SH-SY5Y (cell line): Measurements from ENCODE around the gene ESYT3.

Experiments
- GATA2 ChIP-seq: IDR thresholded peaks from 2 replicates; pipeline ENCODE4 v1.6.1; 2011; ENCODE audit warnings: mild to moderate bottlenecking, low read depth, low read length
- GATA3 ChIP-seq: IDR thresholded peaks from 2 replicates; pipeline ENCODE4 v1.6.1; 2011; ENCODE audit warnings: low read depth, mild to moderate bottlenecking, low read length, moderate library complexity

GRCh38 chr3:138498991-138499390, 64.6 kb downstream of the ESYT3 start:
- TF ChIP-seq GATA3 (no peak), GATA2 (no peak)
